G401 (cell line): Measurements from ENCODE around the gene PGC. TPM values are rescaled to one million over a fixed set of nuclear protein-coding genes. Genes with fewer than 3 reads are reported as not detected.

ENCODE experiments used
- DNase-seq: peaks from one replicate; pipeline ENCODE4 v3.0.0-alpha.2; 2015; ENCODE audit warnings: low spot score
- in situ Hi-C: cut with HindIII; loops from 2 replicates; pipeline ENCODE4 v1.10.0; 2016; ENCODE audit warnings: low sequenced_read_pairs, mixed read lengths
- total RNA-seq: library from RNA; depleted of rRNA; stranded (reverse); fragments of >200 nt; shearing (Covaris generic); gene quantifications from 2 replicates; pipeline ENCODE4 v1.2.3, GENCODE V29; 2014; rRNA removed

Gene PGC
- not detected in 2 replicates for total RNA-seq

DNA sequence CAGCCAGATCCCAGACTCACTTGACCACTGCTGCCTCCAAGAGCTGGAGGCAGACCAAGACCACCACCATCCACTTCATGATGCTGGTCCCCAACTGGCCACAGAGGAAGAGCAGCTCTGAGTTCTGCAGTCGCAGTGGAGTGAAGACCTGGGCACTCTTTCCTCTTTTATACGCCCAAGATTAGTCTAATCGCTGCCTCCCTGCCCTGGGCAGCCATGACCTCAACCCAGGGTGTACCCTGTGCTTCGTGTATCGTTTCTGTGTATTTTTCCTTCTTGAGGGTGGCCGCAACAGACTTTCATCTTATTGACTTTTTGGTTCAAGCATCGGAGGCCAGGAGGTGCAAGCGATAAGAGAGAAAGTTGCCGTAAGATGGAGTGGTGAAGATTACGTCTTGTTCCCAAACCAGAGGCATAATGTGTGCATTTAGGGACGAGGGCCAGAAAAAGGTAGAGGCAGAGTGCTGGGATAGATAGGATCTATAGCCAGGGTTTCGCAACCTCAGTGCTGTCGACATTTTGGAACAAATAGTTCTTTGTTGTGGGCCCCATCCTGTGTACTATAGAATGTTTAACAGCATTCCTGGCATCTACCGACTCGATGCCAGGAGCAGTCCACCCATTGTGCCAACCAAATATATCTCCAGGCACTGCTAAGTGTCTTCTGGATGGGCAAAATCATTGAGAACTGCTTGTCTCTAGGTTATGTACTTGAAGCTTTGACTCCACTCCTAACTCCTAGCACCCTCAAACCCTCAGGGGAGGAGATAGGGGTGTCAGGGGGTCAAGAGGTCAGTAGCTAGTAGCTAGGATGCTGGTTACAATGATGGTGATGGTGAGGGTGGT, at the start of gene PGC:
PGC (minus strand) TSS at position 142 of the 846 bp plus-strand sequence; CDS start at position 79, 63 bp downstream.
- DNase-seq, result no peak
- in situ Hi-C loops, result no loop called here

DNA sequence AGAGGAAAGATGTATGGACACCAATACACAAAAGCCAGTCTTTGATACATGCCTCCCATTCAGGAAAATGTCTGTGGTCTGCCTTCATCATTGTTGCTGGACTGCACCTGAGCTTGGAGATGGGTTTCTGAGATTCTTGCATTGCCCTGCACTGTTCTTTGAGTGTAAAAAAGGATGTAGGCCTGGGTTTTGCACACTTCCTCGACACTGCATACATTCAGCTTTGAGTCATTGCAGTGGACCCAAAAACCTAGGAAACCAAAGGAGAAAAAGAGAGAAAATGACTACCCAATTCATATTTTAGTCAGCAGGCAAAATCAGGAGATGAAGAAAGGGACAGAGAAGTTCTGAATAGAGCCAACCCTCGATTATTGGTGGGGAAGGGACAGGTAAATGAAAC, 49.3 kb upstream of the PGC start:
- in situ Hi-C loops, result loop anchor here (25.0 kb wide), 1 partner anchor 241 kb away; no protein-coding TSS in a partner anchor
- no peak for DNase-seq

DNA sequence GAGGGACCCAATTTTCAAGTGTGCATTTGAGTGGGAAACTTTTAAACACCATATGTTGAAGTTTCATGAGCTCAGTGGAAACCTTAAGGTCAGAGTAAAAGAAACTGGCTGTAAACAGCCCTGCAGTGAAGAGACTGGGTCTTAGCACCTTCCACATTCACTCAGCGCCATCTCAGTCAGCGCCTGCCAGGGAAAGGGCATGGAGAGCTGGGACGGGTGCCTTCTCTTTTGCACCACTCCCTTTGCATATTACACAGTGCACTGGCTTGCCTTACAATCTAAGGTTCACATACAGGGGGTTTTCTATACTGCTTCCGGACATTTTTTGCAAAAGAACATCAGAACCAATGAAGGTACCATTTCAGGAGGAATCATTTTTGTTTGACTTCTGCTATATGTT, 44.8 kb upstream of the PGC start:
- in situ Hi-C loops, result loop anchor here (25.0 kb wide), 1 partner anchor 245 kb away; no protein-coding TSS in a partner anchor
- no peak for DNase-seq

DNA sequence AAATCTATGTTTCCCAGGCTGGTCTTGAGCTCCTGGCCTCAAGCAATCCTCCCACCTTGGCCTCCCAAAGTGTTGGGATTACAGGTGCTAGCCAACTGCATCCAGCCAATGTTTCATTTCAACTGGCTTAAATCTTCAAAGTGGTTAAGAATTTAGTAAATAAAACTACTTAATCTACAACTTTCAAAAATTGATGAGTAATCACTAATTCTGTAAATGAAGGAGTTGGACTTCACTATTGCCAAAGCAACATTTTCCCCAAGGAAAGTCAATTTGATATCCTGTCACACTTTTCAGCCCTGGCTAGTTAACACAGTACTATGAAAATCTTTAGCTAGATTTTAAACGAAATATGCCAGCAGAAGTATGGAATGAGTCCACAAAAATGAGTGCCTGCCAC, 44.1 kb upstream of the PGC start:
- in situ Hi-C loops, result loop anchor here (25.0 kb wide), 1 partner anchor 246 kb away; no protein-coding TSS in a partner anchor
- no peak for DNase-seq

GRCh38 chr6:41790045-41790444, 42.8 kb upstream of the PGC start:
- no peak for DNase-seq
- in situ Hi-C loops, result loop anchor here (25.0 kb wide), 1 partner anchor 247 kb away; no protein-coding TSS in a partner anchor

DNA sequence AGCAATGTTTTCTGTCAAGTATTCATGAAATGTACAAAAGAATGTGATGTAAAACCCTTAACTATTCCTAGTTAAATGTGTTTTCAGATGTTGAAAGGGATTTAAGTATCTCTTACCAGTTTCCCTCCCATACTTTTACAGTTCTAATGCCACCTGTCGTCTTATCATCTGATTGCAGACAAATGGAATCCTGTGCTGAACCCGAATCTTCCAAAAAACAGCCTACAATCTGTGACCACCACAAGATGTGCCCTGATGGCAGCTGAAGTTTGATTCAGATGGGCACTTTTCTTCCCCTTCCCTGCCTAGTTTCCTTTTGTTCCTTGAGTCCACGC, 42.2 kb upstream of the PGC start:
- in situ Hi-C loops, result loop anchor here (25.0 kb wide), 1 partner anchor 248 kb away; no protein-coding TSS in a partner anchor
- no peak for DNase-seq

GRCh38 chr6:41787219-41787917, 40.2 kb upstream of the PGC start, which contains the start of gene TOMM6:
TSS of gene TOMM6 (plus strand) at chr6:41787694. CDS start at chr6:41787698, 4 bp downstream.
- peak; percentile 91 for DNase-seq
- in situ Hi-C loops, result loop anchor here (25.0 kb wide), 1 partner anchor 250 kb away; no protein-coding TSS in a partner anchor

DNA sequence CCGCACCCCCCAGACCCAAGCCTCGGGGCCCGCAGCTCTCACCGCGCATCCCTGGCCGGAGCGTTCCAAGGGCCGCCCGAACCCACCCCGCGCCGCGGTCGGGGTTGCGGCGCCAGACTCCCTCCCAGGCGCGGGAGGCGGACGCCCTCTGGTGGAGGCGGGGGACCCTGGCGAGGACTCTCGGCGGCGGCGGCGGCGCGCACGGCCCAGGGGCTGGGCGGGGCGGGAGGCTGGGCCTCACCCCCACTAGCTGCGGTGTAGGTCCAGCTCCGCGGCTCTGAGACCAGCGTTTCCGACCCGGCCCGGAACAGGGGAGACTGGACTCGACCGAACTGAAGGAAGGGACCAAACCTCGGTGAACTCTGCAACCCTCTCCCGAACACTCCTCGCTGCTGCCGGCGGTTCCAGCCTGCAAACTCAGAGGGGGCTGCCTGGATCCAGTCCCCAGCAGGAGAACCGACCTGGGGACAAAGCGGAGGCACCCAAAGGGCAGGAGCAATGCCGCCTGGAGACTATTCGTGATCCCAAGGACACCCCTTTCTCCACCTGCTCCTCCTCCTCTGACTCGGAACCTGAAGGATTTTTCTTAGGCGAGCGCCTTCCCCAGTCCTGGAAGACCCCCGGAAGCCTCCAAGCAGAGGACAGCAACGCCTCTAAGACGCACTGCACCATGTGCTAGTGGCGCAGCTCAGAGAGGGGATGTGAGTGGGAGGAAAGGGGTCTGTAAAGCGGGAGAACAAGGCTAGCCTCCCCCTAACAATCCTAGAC, 39.4 kb upstream of the PGC start:
- DNase-seq, result peak; percentile 85
- in situ Hi-C loops, result loop anchor here (25.0 kb wide), 1 partner anchor 251 kb away; no protein-coding TSS in a partner anchor

DNA sequence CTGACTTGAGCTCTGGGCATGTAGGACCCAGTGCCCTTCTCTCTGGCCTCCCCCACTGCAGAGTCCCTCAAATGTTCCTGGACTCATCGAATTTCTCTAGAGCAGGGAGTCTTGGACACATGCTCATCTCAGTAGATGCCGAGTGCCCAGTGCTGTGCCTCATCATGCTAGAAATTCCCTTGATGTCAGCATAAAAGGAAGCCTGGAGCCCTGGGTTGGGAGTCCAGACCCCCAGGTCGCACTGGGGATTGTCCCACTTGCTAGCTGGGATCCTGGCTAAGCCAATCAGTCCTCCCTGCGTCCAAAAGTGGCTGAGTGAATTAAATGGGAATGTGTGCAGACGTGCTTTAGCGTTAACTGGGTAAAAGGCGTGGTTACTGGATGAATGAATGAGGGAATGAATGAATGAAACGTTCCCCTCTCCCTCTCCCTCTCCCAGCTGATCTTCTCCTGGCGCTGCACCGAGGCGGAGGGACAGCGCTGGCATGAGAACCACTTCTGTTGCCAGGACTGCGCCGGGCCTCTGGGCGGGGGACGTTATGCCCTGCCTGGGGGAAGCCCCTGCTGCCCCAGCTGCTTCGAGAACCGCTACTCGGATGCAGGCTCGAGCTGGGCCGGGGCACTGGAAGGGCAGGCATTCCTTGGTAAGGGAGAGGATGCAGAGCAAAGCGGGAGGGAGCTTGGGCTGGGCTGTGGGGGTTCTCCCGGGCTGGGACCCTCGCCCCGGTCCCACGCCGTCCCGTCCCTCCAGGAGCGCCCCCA, 38.7 kb upstream of the PGC start:
- in situ Hi-C loops, result loop anchor here (25.0 kb wide), 1 partner anchor 251 kb away; no protein-coding TSS in a partner anchor
- peak; percentile 56 for DNase-seq

- no peak for DNase-seq
- in situ Hi-C loops, result loop anchor here (25.0 kb wide), 1 partner anchor 252 kb away; no protein-coding TSS in a partner anchor
These were observed 38.1 kb upstream of the PGC start for GRCh38 chr6:41785254-41785653.

DNA sequence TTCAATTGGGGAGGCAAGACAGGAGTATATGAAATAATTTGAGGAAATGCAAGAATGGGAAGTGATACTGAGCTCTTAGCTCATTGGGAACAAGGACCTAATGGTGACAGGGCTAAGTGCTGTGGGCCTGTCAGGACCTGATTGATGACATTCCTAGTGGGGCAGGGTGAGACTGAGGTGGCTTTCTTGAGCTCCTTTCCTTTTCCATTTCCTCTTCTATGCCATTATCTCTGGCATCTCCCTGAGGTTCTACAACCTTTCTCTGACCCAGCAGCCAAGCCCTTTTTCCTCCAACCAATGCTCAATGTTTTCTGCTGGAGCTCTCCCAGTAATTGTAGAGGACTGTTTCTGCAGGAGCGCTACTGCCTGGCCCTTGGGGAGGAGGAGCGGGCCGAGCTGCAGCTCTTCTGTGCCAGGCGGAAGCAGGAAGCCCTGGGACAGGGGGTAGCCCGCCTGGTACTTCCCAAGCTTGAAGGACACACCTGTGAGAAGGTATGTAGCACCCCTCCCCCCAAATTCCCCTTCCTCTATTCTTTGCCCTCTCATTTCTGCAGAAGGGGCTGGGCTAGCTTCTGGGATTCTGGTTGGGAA, 37.5 kb upstream of the PGC start:
- DNase-seq, result no peak
- in situ Hi-C loops, result loop anchor here (25.0 kb wide), 1 partner anchor 253 kb away; no protein-coding TSS in a partner anchor

DNA sequence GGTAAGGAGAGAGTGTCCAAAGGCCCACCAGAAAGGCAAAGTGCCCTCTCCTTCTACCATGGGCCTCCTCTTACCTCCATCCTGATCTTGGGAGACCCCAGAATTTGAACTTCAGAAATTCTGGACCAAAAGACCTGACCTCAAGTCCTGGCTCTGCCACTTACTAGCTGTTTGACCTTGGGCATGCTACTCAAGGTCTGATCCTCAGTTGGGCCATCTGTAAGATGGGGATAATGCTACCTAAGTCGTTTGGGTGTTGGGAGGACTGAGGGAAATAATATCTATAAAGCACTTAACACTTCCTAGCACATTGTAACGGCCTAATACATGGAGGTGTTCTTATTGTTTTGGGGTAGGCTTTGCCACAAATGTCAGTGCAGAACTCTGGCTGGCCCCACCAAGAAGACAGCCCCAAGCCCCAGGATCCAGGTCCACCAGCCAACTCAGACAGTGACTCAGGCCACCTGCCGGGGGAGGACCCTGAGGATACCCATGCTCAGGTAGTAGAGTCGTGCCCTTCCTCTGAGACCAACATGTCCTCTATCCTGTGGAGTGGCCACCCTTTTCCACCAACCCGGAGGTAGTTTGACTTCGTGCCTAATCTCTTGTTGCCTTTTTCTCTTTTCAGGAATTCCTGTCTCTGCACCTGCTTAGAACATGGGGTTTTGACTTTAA, 36.0 kb upstream of the PGC start:
- DNase-seq, result no peak
- in situ Hi-C loops, result loop anchor here (25.0 kb wide), 1 partner anchor 254 kb away; no protein-coding TSS in a partner anchor

DNA sequence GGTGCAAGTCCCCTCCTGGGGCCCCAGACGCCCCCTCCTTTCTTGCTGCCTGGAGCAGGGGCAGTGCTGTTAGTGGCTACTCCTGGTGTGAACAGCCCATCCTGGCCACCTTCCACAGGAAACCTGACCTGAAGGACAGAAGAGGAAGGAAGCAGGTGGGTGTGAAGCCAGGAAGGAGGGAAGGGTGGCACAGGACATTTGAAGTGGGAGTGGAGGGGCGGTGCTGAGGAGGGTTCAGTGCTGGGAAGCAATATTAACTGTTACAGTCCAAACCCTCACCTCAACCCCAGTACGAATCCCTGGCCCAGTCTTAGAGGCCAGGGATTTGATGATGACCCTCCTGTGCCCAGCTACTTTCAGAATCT, 34.2 kb upstream of the PGC start:
- in situ Hi-C loops, result loop anchor here (25.0 kb wide), 1 partner anchor 256 kb away; no protein-coding TSS in a partner anchor
- DNase-seq, result no peak

GRCh38 chr6:41780551-41781365, 33.6 kb upstream of the PGC start, which contains the start of gene PRICKLE4:
TSS of gene PRICKLE4 (plus strand) at chr6:41780782. CDS start at chr6:41783474, 2,692 bp downstream.
- DNase-seq, result peak; percentile 57
- in situ Hi-C loops, result loop anchor here (25.0 kb wide), 1 partner anchor 257 kb away; no protein-coding TSS in a partner anchor

DNA sequence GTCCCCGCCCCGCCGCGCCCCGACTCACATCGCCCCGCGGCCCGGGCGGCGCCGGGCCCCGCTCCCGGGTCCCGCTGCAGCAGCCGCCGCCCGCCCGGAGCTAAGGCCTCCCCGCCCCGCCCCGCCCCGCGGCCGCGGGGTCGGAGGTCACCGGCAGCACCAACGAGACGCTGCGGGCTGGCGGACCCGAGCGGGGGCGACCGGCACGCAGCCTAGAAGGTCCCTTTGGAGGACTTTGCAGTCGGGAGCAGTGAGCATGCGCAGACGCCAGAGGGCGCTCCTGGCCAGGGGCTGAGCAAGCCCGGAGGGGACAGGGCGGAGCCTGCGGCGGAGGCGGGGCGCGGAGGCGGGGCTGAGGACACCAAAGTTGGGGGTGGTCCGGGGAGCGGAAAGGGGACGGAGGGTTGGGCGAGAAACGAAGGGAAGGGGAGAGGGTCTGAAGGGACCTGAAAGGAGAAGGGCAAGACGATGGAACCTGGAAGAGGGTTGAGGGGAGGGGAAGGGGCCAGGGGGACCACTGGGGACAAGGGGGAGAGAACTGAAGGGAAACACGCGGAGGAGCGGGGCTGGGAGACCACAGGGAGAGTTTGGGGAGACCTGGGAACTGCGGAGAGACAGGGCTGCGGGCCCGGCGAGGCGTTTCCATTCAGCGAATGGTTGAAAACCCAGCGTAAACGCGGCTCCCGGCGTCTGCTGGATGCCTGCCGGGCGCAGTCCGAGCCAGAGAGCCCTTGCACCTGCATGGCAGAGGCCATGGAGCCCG, 32.8 kb upstream of the PGC start, which contains the start of gene FRS3:
FRS3 (minus strand) TSS at position 113 of the 763 bp plus-strand sequence. CDS start 2,913 bp downstream, outside the sequence.
- peak; percentile 98 for DNase-seq
- in situ Hi-C loops, result loop anchor here (25.0 kb wide), 1 partner anchor 257 kb away; no protein-coding TSS in a partner anchor
